Right lobe of liver (tissue), 6 donors: ENCODE data around the gene RIPK4. TPM values are rescaled to one million over a fixed set of nuclear protein-coding genes. Genes with fewer than 3 reads are reported as not detected.

ENCODE experiments used
- ATAC-seq, 4 donors: fragments of 200-7000 bp; cut with Tn5 transposase; one replicate each; pipeline ENCODE4 v1.9.1; 2020; ENCODE audit warnings: mild to moderate bottlenecking in 4 of 4, moderate library complexity in 4 of 4
- DNase-seq, 3 donors: peaks; one replicate each; pipeline ENCODE4 v3.0.0-alpha.2; 2020
- H3K27ac ChIP-seq, 3 donors: fragments of 200-600 bp; one replicate each; pipeline ENCODE4 v1.8.0; 2022
- H3K27me3 ChIP-seq, 2 donors: fragments of 200-600 bp; one replicate each; pipeline ENCODE4 v1.8.0; 2022
- H3K36me3 ChIP-seq, 4 donors: fragments of 200-600 bp; sonication (generic) in 1 of 4; one replicate each; pipeline versions ENCODE4 v1.5.1 to v1.8.0; 2017 to 2022; ENCODE audit warnings: control low read depth in 1 of 4
- H3K4me1 ChIP-seq, 4 donors: fragments of 200-600 bp; sonication (generic) in 1 of 4; one replicate each; pipeline versions ENCODE4 v1.5.1 to v1.8.0; 2017 to 2022; ENCODE audit warnings: control low read depth in 1 of 4
- H3K4me3 ChIP-seq, 3 donors: fragments of 200-600 bp; one replicate each; pipeline ENCODE4 v1.8.0; 2022
- H3K9me3 ChIP-seq, 4 donors: fragments of 200-600 bp; sonication (generic) in 1 of 4; one replicate each; pipeline versions ENCODE4 v1.5.1 to v1.8.0; 2017 to 2022; ENCODE audit warnings: control low read depth in 1 of 4
- CTCF ChIP-seq, 4 donors: fragments of 200-600 bp in 3 of 4; fragments of 450-650 bp in 1 of 4; IDR thresholded peaks; one replicate each; pipeline versions ENCODE4 v1.5.1 to v1.8.0; 2016 to 2022; ENCODE audit warnings: antibody characterized with exemption in 4 of 4, mild to moderate bottlenecking in 2 of 4
- POLR2A ChIP-seq: fragments of 450-650 bp; IDR thresholded peaks from one replicate; pipeline ENCODE4 v1.6.1; 2017; ENCODE audit warnings: antibody characterized with exemption, mild to moderate bottlenecking
- WGBS: methylation state at CpG from one replicate; pipeline ENCODE4 v1.1.6; 2018; ENCODE audit warnings: low coverage, low lambda C conversion rate; ENCODE audit not compliant: insufficient coverage; ENCODE audit errors: missing lambda C conversion rate; 5-methylcytosine and 5-hydroxymethylcytosine counted together
- intact Hi-C, 2 donors: fragments of 100-400 bp; cut with DNase I; formaldehyde crosslinking; loops; one replicate each; pipeline versions ENCODE4 v1.11.2 to v1.14.1; 2022
- total RNA-seq, 6 experiments: library from RNA; depleted of rRNA in 2 of 6; stranded (reverse); fragments of >200 nt in 2 of 6; fragmentation: NEBNext Ultra II Directional in 3 of 6; extraction: Animal tissue kit (Norgen Biotek cat#: 25700) in 3 of 6; gene quantifications; one replicate each; pipeline versions ENCODE4 v1.1.0 to v1.2.4, GENCODE V29; 2016 to 2023
- donor health status: DM: no; HTN: yes; CAD: no.
- donor health status: DM: no; HTN: no; CAD: no.
- donor health status: DM: no; HTN: no; CAD: no.
- donor health status: DM: no; HTN: yes; CAD: no.
- donor health status: DM: no; HTN: yes; CAD: no.

The RIPK4 gene
- total RNA-seq, 6 experiments from 2014 or later = 6.7 to 18.7 (median 12.7) TPM

GRCh38 chr21:41763398-41763931, 3.4 kb downstream of the RIPK4 start:
- peaks cover 0 to 78% (median 36%) of the 10 kb centered on the region in 4 donors for H3K4me1 ChIP-seq
- no peak for DNase-seq
- intact Hi-C loops = no loop called here

GRCh38 chr21:41762753-41763152, 4.1 kb downstream of the RIPK4 start:
- DNase-seq = no peak
- intact Hi-C loops = no loop called here
- peaks cover 0 to 78% (median 38%) of the 10 kb centered on the region in 4 donors for H3K4me1 ChIP-seq
- peak overlapping the region in 1 of 3 donors; percentile 73 for H3K27ac ChIP-seq
- H3K27me3 ChIP-seq = no peaks in the 10 kb centered on the region
- 50% methylated on average over 14 of the region's 16 CpGs for WGBS
- TF ChIP-seq CTCF (IDR thresholded peaks at IDR 0.05) (no peak), POLR2A (no peak)
- H3K4me3 ChIP-seq = no peak overlapping the region
- no peak for ATAC-seq
- no peaks in the 10 kb centered on the region for H3K36me3 ChIP-seq
- H3K9me3 ChIP-seq = no peaks in the 10 kb centered on the region

More at GRCh38 chr21:41763398-41763931, 3.4 kb downstream of the RIPK4 start:
- 49% methylated on average over 12 of the region's 21 CpGs for WGBS
- H3K27me3 ChIP-seq = no peaks in the 10 kb centered on the region
- TF ChIP-seq CTCF (IDR thresholded peaks at IDR 0.05) = no peak
- TF ChIP-seq POLR2A = no peak
- H3K4me3 ChIP-seq = no peak overlapping the region
- H3K27ac ChIP-seq = peak overlapping the region in 1 of 3 donors; percentile 8
- no peaks in the 10 kb centered on the region for H3K9me3 ChIP-seq
- no peak for ATAC-seq
- no peaks in the 10 kb centered on the region for H3K36me3 ChIP-seq

- ATAC-seq (peak; percentile 2 to 14 (median 10)), DNase-seq (no peak)
- TF ChIP-seq CTCF (IDR thresholded peaks at IDR 0.05) (no peak), POLR2A (no peak)
- Histone ChIP-seq H3K4me1 (peaks cover 0 to 78% (median 36%) of the 10 kb centered on the region in 4 donors), H3K9me3 (no peaks in the 10 kb centered on the region), H3K36me3 (no peaks in the 10 kb centered on the region), H3K4me3 (peak overlapping the region; percentile 4 to 31 (median 13)), H3K27me3 (no peaks in the 10 kb centered on the region), H3K27ac (peak overlapping the region; percentile 41 to 73 (median 43))
- intact Hi-C loops = no loop called here
- WGBS = 3% methylated on average over 14 of the region's 22 CpGs
These were observed 4.8 kb downstream of the RIPK4 start for GRCh38 chr21:41761934-41762635.

- TF ChIP-seq CTCF (IDR thresholded peaks at IDR 0.05) (no peak), POLR2A (no peak)
- H3K9me3 ChIP-seq = no peaks in the 10 kb centered on the region
- H3K27me3 ChIP-seq = no peaks in the 10 kb centered on the region
- H3K4me1 ChIP-seq = peaks cover 0 to 78% (median 36%) of the 10 kb centered on the region in 4 donors
- intact Hi-C loops = no loop called here
- H3K4me3 ChIP-seq = peak overlapping the region; percentile 4 to 31 (median 13)
- DNase-seq = peak; percentile 70 to 79 (median 71)
- ATAC-seq = peak; percentile 41 to 59 (median 50)
- peaks cover 0 to 4% (median 0%) of the 10 kb centered on the region in 4 donors for H3K36me3 ChIP-seq
- peak overlapping the region; percentile 31 to 73 (median 43) for H3K27ac ChIP-seq
- 1% methylated on average over 22 of the region's 22 CpGs for WGBS
These were observed 5.5 kb downstream of the RIPK4 start for GRCh38 chr21:41761211-41761933.
